ENCODE results near the gene PPP1R9B. TPM values are rescaled to one million over a fixed set of nuclear protein-coding genes. Genes with fewer than 3 reads are reported as not detected.

Gene PPP1R9B
- polyA plus RNA-seq, 1 donor, result 30.7 TPM

GRCh38 chr17:50097455-50097854 lies 53.0 kb downstream of the PPP1R9B start:
- Histone ChIP-seq H3K9me3 (ENCODE audit: control insufficient read depth, low read depth, low read length) (no peaks in the 10 kb centered on the region), H3K4me1 (ENCODE audit: control insufficient read depth, insufficient read depth, low read length) (peaks cover 65% of the 10 kb centered on the region), H3K27ac (ENCODE audit: low read length) (peak overlapping the region; percentile 29), H3K4me3 (ENCODE audit: low read length) (no peak overlapping the region), H3K36me3 (ENCODE audit: control insufficient read depth, insufficient read depth, low read length) (peaks cover 23% of the 10 kb centered on the region), H3K27me3 (ENCODE audit: control insufficient read depth, insufficient read depth, low read length) (no peaks in the 10 kb centered on the region)
- DNase-seq, result no peak
- no CpG with 5 or more reads among the region's 7 CpGs for WGBS (ENCODE audit: insufficient coverage, low lambda C conversion rate)

GRCh38 chr17:50096758-50097157 lies 53.7 kb downstream of the PPP1R9B start:
- peaks cover 59% of the 10 kb centered on the region for H3K4me1 ChIP-seq (ENCODE audit: control insufficient read depth, insufficient read depth, low read length)
- no peak for DNase-seq
- WGBS (ENCODE audit: insufficient coverage, low lambda C conversion rate), result no CpG with 5 or more reads among the region's 3 CpGs
- H3K27ac ChIP-seq (ENCODE audit: low read length), result peak overlapping the region; percentile 10
- H3K27me3 ChIP-seq (ENCODE audit: control insufficient read depth, insufficient read depth, low read length), result no peaks in the 10 kb centered on the region
- H3K4me3 ChIP-seq (ENCODE audit: low read length), result peak overlapping the region; percentile 91
- no peaks in the 10 kb centered on the region for H3K9me3 ChIP-seq (ENCODE audit: control insufficient read depth, low read depth, low read length)
- H3K36me3 ChIP-seq (ENCODE audit: control insufficient read depth, insufficient read depth, low read length), result peaks cover 23% of the 10 kb centered on the region

- peak overlapping the region; percentile 79 for H3K27ac ChIP-seq (ENCODE audit: low read length)
- DNase-seq, result no peak
- peaks cover 52% of the 10 kb centered on the region for H3K4me1 ChIP-seq (ENCODE audit: control insufficient read depth, insufficient read depth, low read length)
- peaks cover 23% of the 10 kb centered on the region for H3K36me3 ChIP-seq (ENCODE audit: control insufficient read depth, insufficient read depth, low read length)
- H3K4me3 ChIP-seq (ENCODE audit: low read length), result peak overlapping the region; percentile 91
- WGBS (ENCODE audit: insufficient coverage, low lambda C conversion rate), result no CpG with 5 or more reads among the region's 6 CpGs
- H3K9me3 ChIP-seq (ENCODE audit: control insufficient read depth, low read depth, low read length), result no peaks in the 10 kb centered on the region
- H3K27me3 ChIP-seq (ENCODE audit: control insufficient read depth, insufficient read depth, low read length), result no peaks in the 10 kb centered on the region
Observed at GRCh38 chr17:50096092-50096491, 54.4 kb downstream of the PPP1R9B start.

- H3K27ac ChIP-seq (ENCODE audit: low read length), result peak overlapping the region; percentile 79
- no peaks in the 10 kb centered on the region for H3K27me3 ChIP-seq (ENCODE audit: control insufficient read depth, insufficient read depth, low read length)
- no peaks in the 10 kb centered on the region for H3K9me3 ChIP-seq (ENCODE audit: control insufficient read depth, low read depth, low read length)
- H3K36me3 ChIP-seq (ENCODE audit: control insufficient read depth, insufficient read depth, low read length), result peaks cover 23% of the 10 kb centered on the region
- H3K4me3 ChIP-seq (ENCODE audit: low read length), result peak overlapping the region; percentile 91
- 5% methylated on average over 4 of the region's 12 CpGs for WGBS (ENCODE audit: insufficient coverage, low lambda C conversion rate)
- H3K4me1 ChIP-seq (ENCODE audit: control insufficient read depth, insufficient read depth, low read length), result peaks cover 48% of the 10 kb centered on the region
- DNase-seq, result peak in 1 of 2 donors; percentile 51
Observed at GRCh38 chr17:50095626-50096037, 54.8 kb downstream of the PPP1R9B start.

- peak within 1 kb of the TSS; percentile 91 for H3K4me3 ChIP-seq (ENCODE audit: low read length)
- no peaks in the 10 kb centered on the region for H3K27me3 ChIP-seq (ENCODE audit: control insufficient read depth, insufficient read depth, low read length)
- peaks cover 25% of the 10 kb centered on the region for H3K36me3 ChIP-seq (ENCODE audit: control insufficient read depth, insufficient read depth, low read length)
- peak within 1 kb of the TSS; percentile 79 for H3K27ac ChIP-seq (ENCODE audit: low read length)
- 0% methylated on average over 2 of the region's 68 CpGs for WGBS (ENCODE audit: insufficient coverage, low lambda C conversion rate)
- H3K9me3 ChIP-seq (ENCODE audit: control insufficient read depth, low read depth, low read length), result no peaks in the 10 kb centered on the region
- DNase-seq, result peak; percentile 95 to 98
- H3K4me1 ChIP-seq (ENCODE audit: control insufficient read depth, insufficient read depth, low read length), result peaks cover 41% of the 10 kb centered on the region
Observed at GRCh38 chr17:50094753-50095619, 55.5 kb downstream of the PPP1R9B start, which contains the start of gene PDK2. Gene PDK2, plus strand, starts transcription at chr17:50095351. Its CDS starts 85 bp downstream, at chr17:50095436.

GRCh38 chr17:50094243-50094752 lies 56.2 kb downstream of the PPP1R9B start:
- 0% methylated on average over 1 of the region's 21 CpGs for WGBS (ENCODE audit: insufficient coverage, low lambda C conversion rate)
- DNase-seq, result peak; percentile 85
- Histone ChIP-seq H3K9me3 (ENCODE audit: control insufficient read depth, low read depth, low read length) (no peaks in the 10 kb centered on the region), H3K27ac (ENCODE audit: low read length) (peak overlapping the region; percentile 63), H3K36me3 (ENCODE audit: control insufficient read depth, insufficient read depth, low read length) (peaks cover 28% of the 10 kb centered on the region), H3K4me3 (ENCODE audit: low read length) (peak overlapping the region; percentile 91), H3K27me3 (ENCODE audit: control insufficient read depth, insufficient read depth, low read length) (no peaks in the 10 kb centered on the region), H3K4me1 (ENCODE audit: control insufficient read depth, insufficient read depth, low read length) (peaks cover 36% of the 10 kb centered on the region)

GRCh38 chr17:50093807-50094206 lies 56.7 kb downstream of the PPP1R9B start:
- no peak overlapping the region for H3K27ac ChIP-seq (ENCODE audit: low read length)
- H3K36me3 ChIP-seq (ENCODE audit: control insufficient read depth, insufficient read depth, low read length), result peaks cover 28% of the 10 kb centered on the region
- no peak for DNase-seq
- H3K4me1 ChIP-seq (ENCODE audit: control insufficient read depth, insufficient read depth, low read length), result peaks cover 31% of the 10 kb centered on the region
- H3K9me3 ChIP-seq (ENCODE audit: control insufficient read depth, low read depth, low read length), result no peaks in the 10 kb centered on the region
- WGBS (ENCODE audit: insufficient coverage, low lambda C conversion rate), result no CpG with 5 or more reads among the region's 3 CpGs
- H3K27me3 ChIP-seq (ENCODE audit: control insufficient read depth, insufficient read depth, low read length), result no peaks in the 10 kb centered on the region
- H3K4me3 ChIP-seq (ENCODE audit: low read length), result no peak overlapping the region

GRCh38 chr17:50093246-50093645 lies 57.2 kb downstream of the PPP1R9B start:
- Histone ChIP-seq H3K4me1 (ENCODE audit: control insufficient read depth, insufficient read depth, low read length) (peaks cover 26% of the 10 kb centered on the region), H3K27me3 (ENCODE audit: control insufficient read depth, insufficient read depth, low read length) (no peaks in the 10 kb centered on the region), H3K36me3 (ENCODE audit: control insufficient read depth, insufficient read depth, low read length) (peaks cover 27% of the 10 kb centered on the region), H3K4me3 (ENCODE audit: low read length) (no peak overlapping the region), H3K27ac (ENCODE audit: low read length) (no peak overlapping the region), H3K9me3 (ENCODE audit: control insufficient read depth, low read depth, low read length) (no peaks in the 10 kb centered on the region)
- no CpG with 5 or more reads among the region's 3 CpGs for WGBS (ENCODE audit: insufficient coverage, low lambda C conversion rate)
- DNase-seq, result no peak

GRCh38 chr17:50091918-50092285 lies 58.6 kb downstream of the PPP1R9B start:
- Histone ChIP-seq H3K27me3 (ENCODE audit: control insufficient read depth, insufficient read depth, low read length) (no peaks in the 10 kb centered on the region), H3K27ac (ENCODE audit: low read length) (no peak overlapping the region), H3K9me3 (ENCODE audit: control insufficient read depth, low read depth, low read length) (no peaks in the 10 kb centered on the region), H3K4me3 (ENCODE audit: low read length) (no peak overlapping the region), H3K4me1 (ENCODE audit: control insufficient read depth, insufficient read depth, low read length) (peaks cover 12% of the 10 kb centered on the region), H3K36me3 (ENCODE audit: control insufficient read depth, insufficient read depth, low read length) (peaks cover 24% of the 10 kb centered on the region)
- WGBS (ENCODE audit: insufficient coverage, low lambda C conversion rate), result no CpG with 5 or more reads among the region's 2 CpGs
- no peak for DNase-seq

GRCh38 chr17:50090971-50091917 lies 59.2 kb downstream of the PPP1R9B start:
- H3K27ac ChIP-seq (ENCODE audit: low read length), result no peak overlapping the region
- H3K4me3 ChIP-seq (ENCODE audit: low read length), result no peak overlapping the region
- WGBS (ENCODE audit: insufficient coverage, low lambda C conversion rate), result 80% methylated on average over 1 of the region's 15 CpGs
- no peaks in the 10 kb centered on the region for H3K27me3 ChIP-seq (ENCODE audit: control insufficient read depth, insufficient read depth, low read length)
- H3K9me3 ChIP-seq (ENCODE audit: control insufficient read depth, low read depth, low read length), result no peaks in the 10 kb centered on the region
- H3K4me1 ChIP-seq (ENCODE audit: control insufficient read depth, insufficient read depth, low read length), result peaks cover 6% of the 10 kb centered on the region
- no peak for DNase-seq
- H3K36me3 ChIP-seq (ENCODE audit: control insufficient read depth, insufficient read depth, low read length), result peaks cover 24% of the 10 kb centered on the region
